ENCODE measurements around the gene NACC2.

Gene NACC2

GRCh38 chr9:136133191-136133958, 38.3 kb upstream of the NACC2 start:
- H3K9me3 Mint-ChIP-seq = no peaks in the 10 kb centered on the region

GRCh38 chr9:136132512-136133050, 37.5 kb upstream of the NACC2 start:
- H3K36me3 Mint-ChIP-seq = no peaks in the 10 kb centered on the region
- no peak overlapping the region for H3K27ac Mint-ChIP-seq
- no peak overlapping the region for H3K4me3 Mint-ChIP-seq
- H3K27me3 Mint-ChIP-seq = peaks cover 96% of the 10 kb centered on the region
- no peaks in the 10 kb centered on the region for H3K9me3 Mint-ChIP-seq
- ATAC-seq = no peak
- H3K4me1 Mint-ChIP-seq = peaks cover 10% of the 10 kb centered on the region

More at GRCh38 chr9:136133191-136133958, 38.3 kb upstream of the NACC2 start:
- ATAC-seq = peak; percentile 53
- Mint-ChIP-seq H3K4me1 (peaks cover 10% of the 10 kb centered on the region), H3K36me3 (no peaks in the 10 kb centered on the region), H3K27ac (no peak overlapping the region), H3K27me3 (peaks cover 90% of the 10 kb centered on the region), H3K4me3 (peak overlapping the region; percentile 54)

- H3K36me3 Mint-ChIP-seq = no peaks in the 10 kb centered on the region
- H3K4me1 Mint-ChIP-seq = peaks cover 10% of the 10 kb centered on the region
- no peak overlapping the region for H3K4me3 Mint-ChIP-seq
- H3K27ac Mint-ChIP-seq = no peak overlapping the region
- no peaks in the 10 kb centered on the region for H3K9me3 Mint-ChIP-seq
- peaks cover 94% of the 10 kb centered on the region for H3K27me3 Mint-ChIP-seq
- no peak for ATAC-seq
Observed at GRCh38 chr9:136131629-136132511, 36.8 kb upstream of the NACC2 start.

GRCh38 chr9:136129176-136129575, 34.1 kb upstream of the NACC2 start:
- no peak for ATAC-seq
- Mint-ChIP-seq H3K36me3 (no peaks in the 10 kb centered on the region), H3K4me1 (peaks cover 10% of the 10 kb centered on the region), H3K4me3 (no peak overlapping the region), H3K9me3 (peaks cover 9% of the 10 kb centered on the region), H3K27me3 (peaks cover 82% of the 10 kb centered on the region), H3K27ac (no peak overlapping the region)

- H3K36me3 Mint-ChIP-seq = no peaks in the 10 kb centered on the region
- ATAC-seq = no peak
- H3K27ac Mint-ChIP-seq = no peak overlapping the region
- H3K4me3 Mint-ChIP-seq = no peak overlapping the region
- H3K9me3 Mint-ChIP-seq = peaks cover 9% of the 10 kb centered on the region
- peaks cover 4% of the 10 kb centered on the region for H3K4me1 Mint-ChIP-seq
- H3K27me3 Mint-ChIP-seq = peaks cover 75% of the 10 kb centered on the region
Observed at GRCh38 chr9:136128436-136128835, 33.3 kb upstream of the NACC2 start.

- H3K4me1 Mint-ChIP-seq = peaks cover 13% of the 10 kb centered on the region
Observed at GRCh38 chr9:136127313-136127712, 32.2 kb upstream of the NACC2 start.

GRCh38 chr9:136124976-136125692, 30.0 kb upstream of the NACC2 start:
- Mint-ChIP-seq H3K36me3 (no peaks in the 10 kb centered on the region), H3K27ac (no peak overlapping the region), H3K27me3 (peaks cover 46% of the 10 kb centered on the region), H3K4me3 (no peak overlapping the region), H3K9me3 (peaks cover 9% of the 10 kb centered on the region), H3K4me1 (peaks cover 13% of the 10 kb centered on the region)
- no peak for ATAC-seq

More at GRCh38 chr9:136127313-136127712, 32.2 kb upstream of the NACC2 start:
- peaks cover 67% of the 10 kb centered on the region for H3K27me3 Mint-ChIP-seq
- no peak overlapping the region for H3K27ac Mint-ChIP-seq
- H3K4me3 Mint-ChIP-seq = no peak overlapping the region
- H3K9me3 Mint-ChIP-seq = peaks cover 9% of the 10 kb centered on the region
- ATAC-seq = no peak
- no peaks in the 10 kb centered on the region for H3K36me3 Mint-ChIP-seq

GRCh38 chr9:136122425-136123383, 27.6 kb upstream of the NACC2 start:
- H3K36me3 Mint-ChIP-seq = no peaks in the 10 kb centered on the region
- H3K4me1 Mint-ChIP-seq = peaks cover 13% of the 10 kb centered on the region
- no peak for ATAC-seq
- H3K27ac Mint-ChIP-seq = no peak overlapping the region
- no peak overlapping the region for H3K4me3 Mint-ChIP-seq
- peaks cover 9% of the 10 kb centered on the region for H3K9me3 Mint-ChIP-seq
- H3K27me3 Mint-ChIP-seq = peaks cover 22% of the 10 kb centered on the region

- no peak overlapping the region for H3K4me3 Mint-ChIP-seq
- H3K36me3 Mint-ChIP-seq = no peaks in the 10 kb centered on the region
- no peak for ATAC-seq
- peaks cover 13% of the 10 kb centered on the region for H3K4me1 Mint-ChIP-seq
- H3K9me3 Mint-ChIP-seq = peaks cover 9% of the 10 kb centered on the region
- H3K27me3 Mint-ChIP-seq = peaks cover 15% of the 10 kb centered on the region
- H3K27ac Mint-ChIP-seq = no peak overlapping the region
Observed at GRCh38 chr9:136121801-136122200, 26.7 kb upstream of the NACC2 start.

GRCh38 chr9:136120438-136120844, 25.4 kb upstream of the NACC2 start:
- H3K36me3 Mint-ChIP-seq = no peaks in the 10 kb centered on the region
- H3K4me1 Mint-ChIP-seq = peaks cover 13% of the 10 kb centered on the region
- ATAC-seq = no peak
- H3K4me3 Mint-ChIP-seq = no peak overlapping the region
- no peak overlapping the region for H3K27ac Mint-ChIP-seq
- peaks cover 11% of the 10 kb centered on the region for H3K27me3 Mint-ChIP-seq
- H3K9me3 Mint-ChIP-seq = peaks cover 7% of the 10 kb centered on the region

GRCh38 chr9:136119883-136120393, 24.8 kb upstream of the NACC2 start:
- peak overlapping the region; percentile 79 for H3K27ac Mint-ChIP-seq
- H3K4me1 Mint-ChIP-seq = peaks cover 13% of the 10 kb centered on the region
- H3K27me3 Mint-ChIP-seq = peaks cover 6% of the 10 kb centered on the region
- H3K4me3 Mint-ChIP-seq = peak overlapping the region; percentile 83
- ATAC-seq = no peak
- H3K36me3 Mint-ChIP-seq = no peaks in the 10 kb centered on the region
- peaks cover 2% of the 10 kb centered on the region for H3K9me3 Mint-ChIP-seq

- H3K4me1 Mint-ChIP-seq = peaks cover 13% of the 10 kb centered on the region
- peak; percentile 2 for ATAC-seq
- no peaks in the 10 kb centered on the region for H3K27me3 Mint-ChIP-seq
- H3K4me3 Mint-ChIP-seq = peak overlapping the region; percentile 83
- H3K27ac Mint-ChIP-seq = peak overlapping the region; percentile 79
- H3K9me3 Mint-ChIP-seq = no peaks in the 10 kb centered on the region
- no peaks in the 10 kb centered on the region for H3K36me3 Mint-ChIP-seq
Observed at GRCh38 chr9:136119061-136119882, 24.2 kb upstream of the NACC2 start.
